PFSK-1 (cell line): ENCODE data around the gene NEDD9.

Experiments used
- FOXP2 ChIP-seq: optimal IDR thresholded peaks from 2 replicates; pipeline ENCODE3; 2011; ENCODE audit warnings: borderline replicate concordance, control low read depth, inconsistent platforms; ENCODE audit not compliant: insufficient read depth; ENCODE audit errors: extremely low read length, extremely low read depth
- POLR2AphosphoS5 ChIP-seq: IDR thresholded peaks from 2 replicates; pipeline ENCODE4 v1.6.1; 2012; ENCODE audit warnings: low read depth, mild to moderate bottlenecking, control low read depth, low read length, moderate library complexity
- REST ChIP-seq, 2 experiments: IDR thresholded peaks; 2 replicates each; pipeline versions ENCODE4 v1.6.1 to v1.8.0; 2011 to 2012; ENCODE audit warnings: low read depth in 2 of 2, low read length in 2 of 2, control low read depth in 1 of 2, inconsistent platforms in 1 of 2, mild to moderate bottlenecking in 1 of 2, moderate library complexity in 1 of 2; ENCODE audit not compliant: insufficient read depth in 1 of 2
- SIN3A ChIP-seq: IDR thresholded peaks from 2 replicates; pipeline ENCODE4 v1.6.1; 2012; ENCODE audit warnings: mild to moderate bottlenecking, low read length, moderate library complexity, borderline replicate concordance; ENCODE audit not compliant: insufficient read depth
- TAF1 ChIP-seq: IDR thresholded peaks from 2 replicates; pipeline ENCODE4 v1.6.1; 2012; ENCODE audit warnings: low read length, control low read depth, borderline replicate concordance; ENCODE audit not compliant: insufficient read depth

NEDD9 gene

DNA sequence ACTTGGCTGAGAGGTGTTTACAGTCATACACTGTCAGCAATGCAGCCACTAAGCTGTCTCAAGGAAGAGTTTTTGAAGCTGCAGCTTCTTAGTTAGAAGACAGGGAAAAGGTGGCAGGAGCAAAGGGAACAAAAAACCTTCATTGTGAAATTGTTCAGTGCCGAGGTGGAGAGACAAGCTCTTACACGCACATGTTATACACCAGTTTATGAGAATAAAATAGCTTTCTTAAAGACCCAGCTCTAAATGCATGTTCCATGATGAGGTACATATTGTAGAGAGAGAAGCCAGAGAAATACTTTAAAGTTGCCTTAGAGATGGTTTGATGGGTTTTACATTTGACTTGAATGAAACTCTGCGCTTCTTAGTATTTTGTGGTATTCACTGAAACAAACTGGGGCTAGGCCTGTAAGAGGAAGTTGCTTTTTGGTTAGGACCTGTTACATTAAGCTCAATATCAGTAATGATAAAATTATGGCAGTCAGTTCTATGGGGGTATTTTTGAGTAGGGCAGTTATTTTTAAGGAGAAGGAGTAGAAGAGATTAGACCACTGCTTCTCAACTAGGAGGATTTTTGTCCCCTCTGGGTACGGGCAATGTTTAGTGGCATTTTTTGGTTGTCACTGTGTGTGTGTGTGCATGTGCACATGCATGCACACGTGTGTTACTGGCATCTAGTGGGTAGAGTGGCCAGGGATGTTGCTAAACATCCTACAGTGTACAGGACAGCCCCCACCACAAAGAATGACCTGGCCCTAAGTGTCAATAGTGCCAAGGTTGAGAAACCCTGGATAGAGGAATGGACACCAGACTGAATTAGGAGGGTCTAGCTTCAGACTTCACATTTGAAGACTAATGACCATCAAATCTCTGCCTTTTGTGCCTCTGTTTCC, 9.8 kb downstream of the NEDD9 start:
- TF ChIP-seq SIN3A (no peak), POLR2AphosphoS5 (no peak), TAF1 (no peak), FOXP2 (no peak)

DNA sequence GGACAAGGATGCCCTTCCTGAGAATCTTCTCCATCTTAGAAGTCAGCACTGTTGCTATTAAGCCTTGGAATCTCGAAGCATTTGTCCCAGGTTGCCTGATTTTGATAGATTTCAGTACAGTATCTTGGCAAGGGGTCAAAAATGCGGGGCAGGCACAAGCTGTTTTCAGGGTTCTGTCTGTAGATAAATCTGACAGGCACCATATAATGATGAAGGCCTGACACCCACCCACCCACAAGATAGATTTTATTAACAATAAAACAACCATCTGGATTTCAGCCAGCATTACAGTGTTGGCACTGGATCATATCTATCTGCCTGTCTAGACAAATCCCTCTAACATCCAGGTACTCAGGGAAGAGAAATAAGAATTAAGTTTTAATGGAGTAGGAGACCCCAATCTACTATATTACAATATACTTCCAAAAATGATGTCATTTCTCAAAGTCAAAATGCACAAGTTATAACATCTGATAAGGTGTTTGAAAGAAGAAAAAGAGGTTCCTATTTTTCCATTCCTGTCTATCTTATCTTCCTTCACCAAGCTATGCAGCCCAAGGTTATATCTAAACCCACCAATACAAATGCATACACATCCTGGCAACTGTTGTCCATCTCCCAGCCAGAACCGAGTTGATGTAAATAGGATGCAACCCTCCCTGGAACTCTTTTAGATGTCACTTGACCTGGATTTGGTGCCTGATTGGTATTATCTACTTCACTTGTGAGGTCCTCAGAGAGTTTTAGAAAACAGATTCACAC, 10.7 kb downstream of the NEDD9 start:
- TF ChIP-seq TAF1: no peak
- TF ChIP-seq SIN3A: no peak
- no peak for TF ChIP-seq REST (IDR thresholded peaks at IDR 0.05; ENCODE audit: insufficient read depth in 1 of 2, low read depth in 2 of 2, low read length in 2 of 2)
- TF ChIP-seq FOXP2: no peak
- no peak for TF ChIP-seq POLR2AphosphoS5

DNA sequence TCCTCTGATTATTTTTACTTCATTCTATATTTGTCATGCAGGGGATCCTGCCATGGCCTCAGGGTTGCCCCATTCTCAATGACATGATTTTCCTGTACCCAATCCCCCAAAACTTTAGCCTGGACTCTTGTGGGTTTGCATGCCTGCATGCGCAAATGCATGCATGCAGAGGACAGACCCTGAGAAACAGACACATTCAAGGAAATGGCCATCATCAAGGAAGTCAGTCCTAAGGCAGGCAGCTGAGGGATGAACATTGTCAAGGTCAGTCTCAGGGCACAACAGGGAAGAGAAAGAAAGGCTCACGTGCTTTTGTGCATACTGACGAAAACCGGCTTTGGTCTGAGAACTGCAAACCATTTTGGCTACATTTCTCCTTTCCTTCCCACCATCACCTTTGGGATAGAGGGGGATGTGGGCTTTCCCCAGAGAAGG, 13.1 kb downstream of the NEDD9 start:
- TF ChIP-seq FOXP2 (no peak), TAF1 (0 out of 2 replicates have a peak, but pooled peaks have one; percentile 39), SIN3A (no peak), REST (IDR thresholded peaks at IDR 0.05; ENCODE audit: insufficient read depth in 1 of 2, low read depth in 2 of 2, low read length in 2 of 2) (0 out of 4 replicates have a peak, but pooled peaks of 1 of the 2 experiments have one; percentile 19)

DNA sequence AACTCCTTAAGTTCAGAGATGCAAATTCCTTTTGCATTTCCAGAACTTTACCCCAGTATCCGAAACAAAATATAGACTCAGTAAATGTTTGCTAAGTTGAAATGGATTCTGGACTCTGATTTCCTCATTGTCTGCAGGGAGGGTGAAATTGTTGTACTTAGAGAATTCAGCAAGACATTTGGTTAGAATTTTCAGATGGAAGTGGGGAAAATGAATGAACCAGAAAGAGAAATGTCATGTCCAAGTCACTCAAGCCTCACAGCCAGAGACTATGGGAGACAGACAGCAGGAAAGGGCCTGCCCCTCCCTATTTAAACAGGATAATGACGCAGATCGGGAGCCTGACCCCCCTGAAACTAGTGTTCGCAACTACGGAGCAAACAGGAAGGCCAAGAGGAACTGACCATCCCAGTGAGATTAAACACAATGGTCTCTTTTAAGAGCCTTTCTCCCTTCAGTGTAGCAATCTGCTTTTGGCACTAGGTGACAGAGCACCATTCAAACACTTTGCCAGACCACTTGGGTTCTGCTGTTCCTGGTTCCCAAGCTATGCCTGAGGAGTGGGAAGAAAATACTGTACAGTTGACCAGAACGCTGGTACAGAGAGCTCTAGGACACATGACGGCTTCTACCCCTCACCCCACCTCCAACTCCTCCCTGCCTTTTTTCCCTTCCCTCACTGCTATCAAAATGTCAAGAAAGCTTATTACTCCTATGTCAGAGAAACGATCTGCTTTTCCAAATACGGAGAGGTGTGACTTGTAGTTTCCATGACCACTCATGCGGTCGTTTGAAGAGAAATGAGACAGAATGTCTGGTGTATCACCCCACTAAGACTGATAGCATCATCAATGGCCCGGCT, 13.7 kb downstream of the NEDD9 start:
- peak in 1 of 2 experiments; percentile 51; a peak in 1 of 4 replicates for TF ChIP-seq REST (IDR thresholded peaks at IDR 0.05; ENCODE audit: insufficient read depth in 1 of 2, low read depth in 2 of 2, low read length in 2 of 2)
- TF ChIP-seq FOXP2: peak; percentile 11
- peak; percentile 7; the same call in 1 of the 2 replicates for TF ChIP-seq POLR2AphosphoS5
- TF ChIP-seq SIN3A: no peak
- no peak for TF ChIP-seq TAF1
